HG03135 (cell line): ENCODE results near the gene TRAPPC4.
"Not testable (repeated sequence)": the region's sequence is repeated elsewhere in the genome, so short reads cannot be mapped to it uniquely, and the experiment has no call there.

Source experiments
- ATAC-seq: cut with Tn5 transposase; IDR thresholded peaks from one replicate; pipeline ENCODE4 v1.9.1; 2021; ENCODE audit warnings: mild to moderate bottlenecking, moderate library complexity; ENCODE audit not compliant: unreplicated experiment

Gene TRAPPC4, protein sequence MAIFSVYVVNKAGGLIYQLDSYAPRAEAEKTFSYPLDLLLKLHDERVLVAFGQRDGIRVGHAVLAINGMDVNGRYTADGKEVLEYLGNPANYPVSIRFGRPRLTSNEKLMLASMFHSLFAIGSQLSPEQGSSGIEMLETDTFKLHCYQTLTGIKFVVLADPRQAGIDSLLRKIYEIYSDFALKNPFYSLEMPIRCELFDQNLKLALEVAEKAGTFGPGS

DNA sequence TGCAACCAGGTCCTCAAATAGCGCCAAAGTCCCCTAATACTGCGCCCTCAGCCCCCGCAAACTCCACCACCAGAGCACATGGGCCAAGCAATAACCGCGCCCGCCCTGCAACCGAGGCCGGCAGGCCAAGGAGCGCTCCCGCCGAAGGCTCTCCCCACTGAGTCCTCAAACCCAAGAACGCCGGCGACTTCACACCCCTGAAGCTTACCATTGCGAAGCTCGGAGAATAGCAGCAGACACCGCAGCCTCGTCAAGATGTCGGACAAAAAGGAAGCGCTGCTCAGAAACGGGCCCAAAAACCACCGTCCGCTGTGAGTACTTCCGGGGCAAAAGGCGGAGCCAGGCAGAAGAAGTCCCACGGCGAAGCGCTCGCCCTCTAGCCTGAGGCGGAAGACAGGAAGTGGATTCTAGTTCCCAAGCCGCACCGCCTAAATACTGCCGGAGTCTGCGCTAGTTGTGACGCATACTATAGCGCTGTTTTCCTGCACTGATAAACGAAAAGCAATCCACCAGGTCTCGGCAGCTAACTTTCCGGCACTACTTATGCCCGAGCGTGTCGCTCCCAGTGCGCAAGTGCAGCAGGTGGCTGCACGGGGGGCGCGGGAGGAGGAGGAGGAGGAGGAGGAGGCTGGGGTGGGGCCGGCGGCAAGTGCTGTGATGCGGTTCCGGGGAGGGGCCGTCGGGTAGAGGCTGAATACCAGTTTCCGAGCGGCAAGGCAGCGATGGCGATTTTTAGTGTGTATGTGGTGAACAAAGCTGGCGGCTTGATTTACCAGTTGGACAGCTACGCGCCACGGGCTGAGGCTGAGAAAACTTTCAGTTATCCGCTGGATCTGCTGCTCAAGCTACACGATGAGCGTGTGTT lies at the start of gene TRAPPC4, which contains the start of gene RPS25:
Gene TRAPPC4, plus strand, starts transcription at position 693 of the 865 bp plus-strand sequence. Its CDS starts 30 bp downstream, at position 723.
Gene RPS25, minus strand, starts transcription at position 270 of the 865 bp plus-strand sequence. Its CDS starts 59 bp downstream, at position 211.
- peak; percentile 89 for ATAC-seq

DNA sequence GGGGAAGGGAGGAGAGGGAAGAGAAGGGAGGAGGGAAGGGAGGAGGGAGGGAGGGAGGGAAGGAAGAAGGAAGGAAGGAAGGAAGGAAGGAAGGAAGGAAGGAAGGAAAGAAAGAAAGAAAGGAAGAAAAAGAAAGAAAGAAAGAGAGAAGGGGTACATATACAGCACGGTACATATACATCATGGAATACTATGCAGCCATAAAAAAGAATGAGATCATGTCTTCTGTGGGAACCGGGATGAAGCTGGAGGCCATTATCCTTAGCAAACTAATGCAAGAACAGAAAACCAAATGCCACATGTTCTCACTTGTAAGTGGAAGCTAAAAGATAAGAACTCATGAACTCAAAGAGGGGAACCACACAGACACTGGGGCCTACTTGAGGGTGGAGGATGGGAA lies 49.1 kb upstream of the TRAPPC4 start:
- not testable (repeated sequence) for ATAC-seq

DNA sequence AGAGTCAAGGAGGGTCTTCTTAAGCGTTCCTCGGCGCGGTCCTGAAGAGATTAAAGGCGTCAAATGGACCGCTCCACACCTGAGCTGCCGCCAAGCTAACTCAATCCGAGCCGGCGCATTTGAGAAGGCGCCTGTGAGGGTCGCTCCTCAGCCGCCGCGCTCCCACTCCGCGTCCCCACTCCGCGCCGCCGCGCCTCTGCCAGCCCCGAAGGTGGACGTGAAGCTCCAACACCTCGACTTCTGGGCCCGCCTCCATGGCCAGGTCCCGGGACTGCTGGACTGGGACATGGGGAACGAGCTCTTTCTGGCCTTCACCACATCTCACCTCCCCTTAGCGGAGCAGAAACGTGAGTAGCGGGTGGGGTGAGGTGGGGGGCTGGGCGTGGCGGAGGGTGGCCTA lies 46.9 kb upstream of the TRAPPC4 start, which contains the start of gene FOXR1:
Gene FOXR1, plus strand, starts transcription at position 116 of the 400 bp plus-strand sequence. Its CDS starts 171 bp downstream, at position 287.
- no peak for ATAC-seq

DNA sequence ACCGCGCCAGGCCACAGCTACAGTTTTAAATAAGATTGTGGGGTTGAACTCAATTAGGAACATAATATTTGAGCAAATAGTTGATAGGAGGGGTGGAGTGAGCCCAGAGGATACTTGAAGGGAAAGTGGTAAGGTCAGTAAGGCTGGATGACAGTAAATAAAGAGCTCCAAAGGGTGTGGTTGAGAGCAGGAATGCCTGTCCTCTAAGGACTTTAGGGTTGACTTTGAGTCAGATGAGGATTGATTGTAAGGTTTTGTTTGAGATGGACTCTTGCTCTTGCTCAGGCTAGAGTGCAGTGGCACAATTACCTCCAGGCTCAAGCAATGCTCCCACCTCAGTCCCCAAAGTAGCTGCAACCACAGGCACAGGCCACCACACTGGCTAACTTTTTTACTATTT lies 44.6 kb upstream of the TRAPPC4 start:
- no peak for ATAC-seq

DNA sequence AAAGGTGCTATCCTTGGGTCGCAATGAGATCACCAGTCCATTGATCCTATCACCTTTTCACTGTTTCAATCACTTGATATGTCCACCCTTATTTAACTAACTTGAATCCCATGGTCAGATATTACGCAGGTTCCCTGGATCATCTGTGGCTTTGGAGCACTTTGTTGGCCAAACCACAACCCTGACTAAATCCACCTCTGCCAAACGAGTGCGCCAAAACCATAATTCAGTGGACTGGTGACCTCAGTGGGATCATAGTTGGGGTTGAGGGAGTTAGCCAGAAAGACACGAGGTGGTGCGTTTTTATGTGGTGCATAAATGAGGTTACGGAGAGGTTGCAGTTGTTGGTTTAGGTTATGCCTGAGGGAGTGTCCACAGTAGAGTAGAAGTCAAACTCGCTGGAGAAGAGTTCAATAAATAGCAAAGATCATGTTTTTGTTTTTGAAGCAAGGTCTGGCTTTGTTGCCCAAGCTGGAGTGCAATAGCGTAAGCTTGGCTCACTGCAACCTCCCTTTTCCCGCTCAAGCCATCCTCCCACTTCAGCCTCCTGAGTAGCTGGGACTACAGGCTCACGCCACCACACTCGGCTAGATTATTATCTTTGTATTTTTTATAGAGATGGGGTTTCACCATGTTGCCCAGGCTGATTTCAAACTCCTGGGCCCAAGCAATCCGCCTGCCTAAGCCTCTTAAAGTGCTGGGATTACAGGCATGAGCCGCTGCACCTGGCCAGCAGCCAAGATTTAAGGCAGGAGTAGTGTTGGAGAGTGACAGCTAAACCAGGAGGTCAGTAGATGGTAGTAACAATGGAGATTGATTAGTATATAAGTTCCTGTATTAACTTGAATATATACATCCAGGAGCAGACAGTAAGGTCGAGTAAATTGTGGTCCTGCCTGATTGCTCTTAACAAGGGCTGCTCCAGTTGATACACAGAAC lies 42.5 kb upstream of the TRAPPC4 start:
- no peak for ATAC-seq

DNA sequence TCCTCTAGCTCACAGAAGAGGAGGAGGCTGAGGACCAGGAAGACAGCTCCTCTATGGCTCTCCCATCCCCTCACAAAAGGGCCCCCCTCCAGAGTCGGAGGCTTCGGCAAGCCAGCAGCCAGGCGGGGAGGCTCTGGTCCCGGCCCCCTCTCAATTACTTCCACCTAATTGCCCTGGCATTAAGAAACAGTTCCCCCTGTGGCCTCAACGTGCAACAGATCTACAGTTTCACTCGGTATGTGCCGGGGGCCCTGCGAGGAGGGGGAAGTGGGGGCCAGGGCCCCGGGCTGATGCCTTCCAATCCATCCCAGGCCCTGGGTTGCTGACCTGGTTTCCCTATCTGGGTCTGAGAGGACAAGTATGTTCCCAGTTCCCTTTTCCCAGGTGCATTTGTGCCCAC lies 39.1 kb upstream of the TRAPPC4 start:
- ATAC-seq: no peak

DNA sequence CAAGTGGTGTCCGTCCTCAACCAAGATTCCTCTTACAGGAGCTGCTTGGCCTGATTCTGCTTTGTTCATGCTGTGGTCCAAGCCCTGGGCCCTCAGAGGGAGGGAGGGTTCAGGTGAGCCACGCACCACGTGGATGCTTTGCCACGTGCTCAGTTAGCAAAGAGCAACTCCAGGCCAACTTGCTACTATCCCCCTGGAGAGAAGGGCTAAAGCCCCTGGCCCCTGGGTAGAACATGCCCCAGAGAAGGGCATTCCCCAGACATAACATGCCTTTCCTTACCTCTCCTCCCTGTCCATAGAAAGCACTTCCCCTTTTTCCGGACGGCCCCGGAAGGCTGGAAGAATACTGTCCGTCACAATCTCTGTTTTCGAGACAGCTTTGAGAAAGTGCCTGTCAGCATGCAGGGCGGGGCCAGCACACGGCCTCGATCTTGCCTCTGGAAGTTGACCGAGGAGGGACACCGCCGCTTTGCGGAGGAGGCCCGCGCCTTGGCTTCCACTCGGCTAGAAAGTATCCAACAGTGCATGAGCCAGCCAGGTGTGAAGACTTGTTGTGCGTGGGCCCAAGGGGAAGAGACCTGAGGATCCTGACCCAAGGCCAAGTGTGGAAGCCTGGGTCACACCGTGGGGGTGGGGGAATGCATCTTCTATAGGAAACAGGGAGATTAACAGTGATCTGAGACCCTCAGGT lies 38.2 kb upstream of the TRAPPC4 start:
- no peak for ATAC-seq

DNA sequence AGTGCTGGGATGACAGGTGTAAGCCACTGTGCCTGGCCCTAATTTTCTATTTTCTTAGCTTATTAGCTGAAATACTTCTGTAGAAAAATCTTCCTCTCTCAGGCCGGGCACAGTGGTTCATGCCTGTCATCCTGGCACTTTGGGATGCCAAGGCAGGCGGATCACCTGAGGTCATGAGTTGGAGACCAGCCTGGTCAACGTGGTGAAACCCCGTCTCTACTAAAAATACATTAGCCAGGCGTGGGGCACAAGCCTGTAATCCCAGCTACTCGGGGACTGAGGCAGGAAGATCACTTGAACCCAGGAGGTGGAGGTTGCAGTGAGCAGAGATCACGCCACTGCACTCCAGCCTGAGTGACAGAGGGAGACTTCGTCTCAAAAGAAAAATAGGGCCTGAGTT lies 34.2 kb upstream of the TRAPPC4 start:
- not testable (repeated sequence) for ATAC-seq

DNA sequence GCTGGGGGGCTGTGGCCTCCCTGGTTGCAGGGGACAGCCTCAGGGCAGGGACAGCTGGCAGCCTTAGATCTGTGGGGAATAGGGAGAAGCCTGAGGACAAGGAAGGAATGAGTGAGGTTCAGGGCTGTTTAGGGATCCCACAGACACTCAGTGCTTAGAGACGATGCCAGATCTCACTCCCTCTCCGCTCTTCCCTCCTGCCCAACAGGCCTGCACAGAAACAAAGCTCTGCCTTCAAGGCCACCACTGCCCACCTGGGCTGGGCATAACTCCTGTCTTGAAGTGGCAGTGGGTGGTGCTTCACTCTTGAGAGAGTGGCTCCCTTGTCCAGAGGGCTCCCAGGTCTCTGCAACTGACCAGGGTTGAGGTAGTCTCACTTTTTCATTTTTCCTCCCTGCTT lies 33.7 kb upstream of the TRAPPC4 start:
- no peak for ATAC-seq

DNA sequence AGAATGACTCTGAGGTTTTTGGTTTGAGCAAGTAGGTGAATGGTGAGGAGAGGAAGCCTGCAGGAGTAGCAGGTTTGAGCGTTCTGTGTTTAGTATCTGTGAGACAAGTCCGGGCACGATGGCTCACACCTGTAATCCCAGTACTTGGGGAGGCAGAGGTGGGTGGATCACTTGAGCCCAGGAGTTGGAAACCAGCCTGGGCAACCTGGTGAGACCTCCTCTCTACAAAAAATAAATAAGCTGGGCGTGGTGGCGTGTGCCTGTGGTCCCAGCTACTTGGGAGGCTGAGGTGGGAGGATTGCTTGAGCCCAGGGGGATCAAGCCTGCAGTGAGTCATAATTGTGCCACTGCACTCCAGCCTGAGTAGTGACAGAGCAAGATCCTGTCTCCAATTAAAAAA lies 30.3 kb upstream of the TRAPPC4 start:
- ATAC-seq: no peak

DNA sequence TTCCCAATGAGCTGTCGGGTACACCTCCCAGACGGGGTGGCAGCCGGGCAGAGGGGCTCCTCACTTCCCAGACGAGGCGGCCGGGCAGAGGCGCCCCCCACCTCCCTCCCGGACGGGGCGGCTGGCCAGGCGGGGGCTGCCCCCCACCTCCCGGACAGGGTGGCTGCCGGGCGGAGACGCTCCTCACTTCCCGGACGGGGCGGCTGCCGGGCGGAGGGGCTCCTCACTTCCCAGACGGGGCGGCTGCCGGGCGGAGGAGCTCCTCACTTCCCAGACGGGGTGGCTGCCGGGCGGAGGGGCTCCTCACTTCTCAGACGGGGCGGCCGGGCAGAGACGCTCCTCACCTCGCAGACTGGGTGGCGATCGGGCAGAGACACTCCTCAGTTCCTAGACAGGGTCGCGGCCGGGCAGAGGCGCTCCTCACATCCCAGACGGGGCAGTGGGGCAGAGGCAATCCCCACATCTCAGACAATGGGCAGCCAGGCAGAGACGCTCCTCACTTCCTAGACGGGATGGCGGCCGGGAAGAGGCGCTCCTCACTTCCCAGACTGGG lies 27.0 kb upstream of the TRAPPC4 start:
- ATAC-seq: not testable (repeated sequence)

DNA sequence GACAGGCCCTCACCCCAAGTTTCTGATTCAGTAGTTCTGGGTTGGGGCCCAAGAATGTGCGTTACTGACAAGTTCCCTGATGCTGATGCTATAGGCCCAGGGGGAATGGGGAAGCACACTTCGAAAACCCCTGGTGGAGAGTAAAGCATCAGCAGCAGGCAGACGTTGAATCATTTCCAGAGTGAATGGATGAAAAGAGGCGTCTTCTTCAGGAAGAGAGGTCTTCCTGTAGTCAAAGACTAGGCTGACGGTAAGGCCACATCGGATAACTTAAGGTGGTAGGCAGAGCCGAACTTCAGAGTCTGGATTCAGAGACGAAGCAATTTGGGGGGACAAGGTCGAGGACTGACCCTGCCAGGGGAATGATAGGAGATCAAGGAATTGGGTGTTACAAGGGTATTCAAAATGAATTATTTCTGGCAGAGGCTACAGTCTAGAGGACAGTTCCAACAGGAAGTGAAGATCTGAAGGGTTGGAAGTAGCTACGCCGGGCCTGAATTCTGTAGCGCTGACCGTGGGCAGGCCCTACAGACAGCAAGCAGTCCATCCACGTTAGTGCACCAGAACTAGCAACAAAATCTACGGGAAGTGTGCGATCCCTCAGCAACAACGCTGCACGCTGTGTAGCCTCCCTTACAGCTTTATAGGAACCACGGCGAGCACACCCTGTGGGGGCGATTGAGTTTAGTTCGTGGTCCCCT lies 21.5 kb upstream of the TRAPPC4 start:
- peak; percentile 32 for ATAC-seq

DNA sequence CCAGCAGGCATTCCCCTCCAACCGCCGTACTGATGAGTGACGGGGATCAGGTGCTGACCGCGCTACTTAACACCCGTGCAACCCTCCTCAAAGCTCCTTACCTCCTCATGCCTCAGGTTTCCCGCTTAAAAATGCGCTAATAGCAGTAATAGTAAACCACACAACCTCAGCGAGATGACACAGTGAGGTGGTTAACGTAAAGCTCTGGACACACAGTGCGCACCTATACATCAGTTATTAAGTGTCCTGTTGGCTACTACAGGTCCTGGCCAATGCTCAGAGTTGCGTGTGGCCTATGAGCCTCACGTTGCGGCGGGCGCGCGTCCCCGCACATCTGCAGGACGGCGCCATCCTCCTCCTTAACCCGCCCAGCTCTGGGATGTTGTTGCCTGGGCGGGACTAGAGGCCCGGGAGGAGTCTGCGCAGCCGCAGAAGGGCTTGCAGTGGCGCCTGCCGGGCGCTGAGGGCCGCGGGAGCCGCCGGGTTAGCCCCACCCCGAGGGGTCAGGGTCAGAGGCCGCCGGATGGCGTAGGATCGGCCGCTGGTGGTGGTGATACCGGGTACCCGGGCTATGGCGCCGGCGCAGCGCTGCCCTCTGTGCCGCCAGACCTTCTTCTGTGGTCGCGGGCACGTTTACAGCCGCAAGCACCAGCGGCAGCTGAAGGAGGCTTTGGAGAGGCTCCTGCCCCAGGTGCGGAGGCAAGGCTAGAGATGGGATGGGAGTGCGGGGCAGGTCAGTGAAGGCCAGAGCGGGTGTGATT lies 20.8 kb upstream of the TRAPPC4 start, which contains the start of gene CENATAC:
Gene CENATAC, plus strand, starts transcription at position 512 of the 761 bp plus-strand sequence. Its CDS starts 60 bp downstream, at position 572.
- peak; percentile 87 for ATAC-seq

DNA sequence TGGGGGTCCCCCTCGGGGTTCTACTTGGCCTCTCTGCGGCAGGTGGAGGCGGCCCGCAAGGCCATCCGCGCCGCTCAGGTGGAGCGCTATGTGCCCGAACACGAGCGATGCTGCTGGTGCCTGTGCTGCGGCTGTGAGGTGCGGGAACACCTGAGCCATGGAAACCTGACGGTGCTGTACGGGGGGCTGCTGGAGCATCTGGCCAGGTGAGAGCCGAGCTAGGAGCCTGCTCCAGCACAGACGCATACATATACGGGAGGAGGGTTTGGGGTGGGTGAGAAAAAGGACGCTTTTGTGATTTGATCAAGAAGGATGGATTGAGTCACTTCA lies 20.2 kb upstream of the TRAPPC4 start:
- ATAC-seq: peak; percentile 5

DNA sequence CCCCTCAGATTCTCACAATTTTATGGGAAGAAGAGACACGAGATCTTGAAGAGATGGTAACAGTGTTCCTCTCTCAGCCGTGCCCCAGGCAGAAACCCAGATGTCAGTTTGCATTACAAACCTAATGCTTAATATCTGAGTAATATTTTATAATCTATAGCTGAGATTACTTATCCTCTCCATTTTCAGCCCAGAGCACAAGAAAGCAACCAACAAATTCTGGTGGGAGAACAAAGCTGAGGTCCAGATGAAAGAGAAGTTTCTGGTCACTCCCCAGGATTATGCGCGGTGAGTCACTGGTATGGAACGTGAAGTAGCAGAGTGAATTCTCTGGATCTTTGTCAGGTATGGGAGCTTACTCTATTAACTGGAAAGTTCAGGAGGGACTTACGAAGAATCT lies 19.7 kb upstream of the TRAPPC4 start:
- no peak for ATAC-seq

DNA sequence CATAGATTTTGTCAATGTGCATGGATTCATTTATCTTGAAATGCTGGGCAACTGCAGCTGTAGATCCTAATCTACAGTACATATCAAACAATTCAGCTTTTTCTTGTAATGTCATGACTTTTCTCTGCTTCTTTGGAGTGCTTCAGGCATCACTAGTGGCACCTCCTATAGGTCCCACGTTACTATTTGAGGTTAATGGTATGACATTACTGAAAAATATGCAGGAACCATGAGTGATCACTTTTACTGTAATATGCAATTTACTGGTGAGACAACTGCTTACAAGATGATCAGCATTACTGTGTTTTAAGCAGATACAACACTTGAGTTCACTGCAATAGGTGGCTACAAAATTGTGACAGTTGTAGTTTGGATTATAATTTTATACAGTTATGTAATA lies 17.7 kb upstream of the TRAPPC4 start:
- no peak for ATAC-seq

DNA sequence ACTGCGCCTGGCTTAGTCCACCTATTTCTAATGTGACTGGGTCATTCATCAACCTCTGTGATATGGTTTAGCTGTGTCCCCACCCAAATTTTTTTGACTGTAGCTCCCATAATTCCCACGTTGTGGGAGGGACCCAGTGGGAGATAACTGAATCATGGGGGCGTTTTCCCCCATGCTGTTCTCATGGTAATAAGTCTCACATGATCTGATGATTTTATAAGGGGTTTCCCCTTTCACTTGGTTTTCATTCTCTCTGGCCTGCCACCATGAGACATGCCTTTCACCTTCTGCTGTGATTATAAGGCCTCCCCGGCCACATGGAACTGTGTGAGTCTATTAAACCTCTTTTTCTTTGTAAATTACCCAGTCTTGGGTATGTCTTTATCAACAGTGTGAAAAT lies 11.9 kb upstream of the TRAPPC4 start:
- ATAC-seq: no peak

DNA sequence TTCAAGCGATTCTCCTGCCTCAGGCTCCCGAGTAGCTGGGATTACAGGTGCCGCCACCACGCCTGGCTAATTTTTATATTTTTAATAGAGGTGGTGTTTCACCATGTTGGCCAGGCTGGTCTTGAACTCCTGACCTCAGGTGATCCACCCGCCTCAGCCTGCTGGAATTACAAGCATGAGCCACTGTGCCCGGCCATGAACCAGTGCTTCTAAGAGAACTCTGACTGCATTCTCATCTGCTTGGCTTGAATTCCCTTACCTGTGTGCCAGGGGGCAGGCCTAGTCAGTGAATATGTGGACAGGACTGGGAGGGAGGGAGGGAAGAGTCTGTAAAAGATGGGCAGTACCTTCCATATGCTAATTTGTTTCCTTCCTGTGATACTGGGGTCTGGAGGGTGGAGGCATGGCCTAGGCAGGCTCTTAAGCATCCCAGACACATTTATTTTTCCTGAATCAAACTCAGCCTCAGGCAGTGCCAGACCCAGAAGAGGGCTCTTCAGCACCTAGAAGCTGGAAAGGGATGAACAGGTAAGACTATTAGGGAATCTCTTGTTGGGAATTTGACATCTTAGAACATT lies 7.0 kb upstream of the TRAPPC4 start:
- ATAC-seq: no peak
